Neural progenitor cell (in vitro differentiated cells): ENCODE results near the gene AGR2. TPM values are rescaled to one million over a fixed set of nuclear protein-coding genes. Genes with fewer than 3 reads are reported as not detected.

Source experiments
- DNase-seq: peaks from one replicate; pipeline ENCODE4 v3.0.0-alpha.2; 2016; ENCODE audit warnings: low spot score
- H2AFZ ChIP-seq: fragments of 200-600 bp; sonication (generic); replicated peaks from 2 replicates; pipeline ENCODE4 v1.6.1; 2016; ENCODE audit warnings: antibody characterized with exemption
- H3F3A ChIP-seq: fragments of 200-600 bp; sonication (generic); 2 replicates; pipeline ENCODE4 v1.6.1; 2016; ENCODE audit warnings: antibody characterized with exemption, low read depth
- H3K27ac ChIP-seq: fragments of 200-600 bp; sonication (generic); 2 replicates; pipeline ENCODE4 v1.5.1; 2016; ENCODE audit warnings: mild to moderate bottlenecking
- H3K27me3 ChIP-seq: fragments of 200-600 bp; sonication (generic); 2 replicates; pipeline ENCODE4 v1.6.1; 2016; ENCODE audit warnings: mild to moderate bottlenecking, moderate library complexity
- H3K36me3 ChIP-seq: fragments of 200-600 bp; sonication (generic); 2 replicates; pipeline ENCODE4 v1.5.1; 2016
- H3K4me1 ChIP-seq: fragments of 200-600 bp; sonication (generic); 2 replicates; pipeline ENCODE4 v1.6.1; 2016; ENCODE audit warnings: mixed run types
- H3K4me2 ChIP-seq: fragments of 200-600 bp; sonication (generic); 2 replicates; pipeline ENCODE4 v1.6.1; 2016
- H3K4me3 ChIP-seq: fragments of 200-600 bp; sonication (generic); 2 replicates; pipeline ENCODE4 v1.5.1; 2016
- H3K79me2 ChIP-seq: fragments of 200-600 bp; sonication (generic); 2 replicates; pipeline ENCODE4 v1.6.1; 2016; ENCODE audit warnings: low read depth
- H3K9ac ChIP-seq: fragments of 200-600 bp; sonication (generic); 2 replicates; pipeline ENCODE4 v1.6.1; 2016
- H3K9me3 ChIP-seq: fragments of 200-600 bp; sonication (generic); 2 replicates; pipeline ENCODE4 v1.5.1; 2016; ENCODE audit warnings: low read depth
- H4K20me1 ChIP-seq: fragments of 200-600 bp; sonication (generic); 2 replicates; pipeline ENCODE4 v1.6.1; 2016; ENCODE audit warnings: low read depth
- H3K27ac Mint-ChIP-seq: 3 replicates; pipeline ENCODE4 v1.8.0; 2021; ENCODE audit warnings: mixed read lengths
- H3K27me3 Mint-ChIP-seq: 2 replicates; pipeline ENCODE4 v1.8.0; 2022; ENCODE audit warnings: low read depth, mild to moderate bottlenecking, inconsistent platforms, moderate library complexity, mixed read lengths; ENCODE audit not compliant: insufficient read depth
- H3K36me3 Mint-ChIP-seq: 3 replicates; pipeline ENCODE4 v1.8.0; 2021; ENCODE audit warnings: mixed read lengths
- H3K4me1 Mint-ChIP-seq: 3 replicates; pipeline ENCODE4 v1.8.0; 2021; ENCODE audit warnings: mixed read lengths
- H3K4me3 Mint-ChIP-seq: 3 replicates; pipeline ENCODE4 v1.8.0; 2021; ENCODE audit warnings: mild to moderate bottlenecking, moderate library complexity, mixed read lengths
- H3K9me3 Mint-ChIP-seq: 3 replicates; pipeline ENCODE4 v1.8.0; 2020; ENCODE audit warnings: mixed read lengths
- EZH2 ChIP-seq: fragments of 200-600 bp; sonication (generic); IDR thresholded peaks from 2 replicates; pipeline ENCODE4 v1.6.1; 2017; ENCODE audit warnings: antibody characterized with exemption, mild to moderate bottlenecking, moderate library complexity
- EZH2phosphoT487 ChIP-seq: fragments of 200-600 bp; sonication (generic); IDR thresholded peaks from 2 replicates; pipeline ENCODE4 v1.6.1; 2017; ENCODE audit warnings: antibody characterized with exemption
- total RNA-seq: library from RNA; depleted of rRNA; stranded (reverse); fragments of >200 nt; gene quantifications from 2 replicates; pipeline ENCODE4 v1.2.3, GENCODE V29; 2015; ENCODE audit warnings: low replicate concordance
- TF ChIP-seq, protein P1 (sequence below): fragments of 200-600 bp; sonication (generic); IDR thresholded peaks from 2 replicates; pipeline ENCODE4 v1.5.1; 2017; ENCODE audit warnings: antibody characterized with exemption, mild to moderate bottlenecking

AGR2 gene
- total RNA-seq, 1 donor from 2014 or later: not detected

DNA sequence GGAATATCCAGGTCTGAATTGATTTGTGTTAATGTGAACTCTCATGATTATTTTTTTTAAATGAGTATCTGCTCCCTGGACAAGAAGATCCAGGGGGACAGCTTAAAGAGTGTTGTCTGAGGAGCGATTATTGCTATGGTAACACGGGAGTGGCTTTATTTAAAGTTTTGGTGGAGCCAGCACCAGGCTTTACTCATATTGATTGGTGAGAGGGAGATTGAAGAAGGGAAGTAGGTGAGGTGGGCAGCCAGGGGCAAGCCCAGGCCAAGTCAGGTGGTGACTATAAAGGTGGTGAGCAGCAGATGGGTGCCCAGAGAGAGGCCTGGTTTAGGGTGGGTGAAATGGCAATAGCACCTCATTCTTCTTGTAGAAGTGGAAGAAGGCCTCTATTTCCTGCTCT is 10.2 kb upstream of the AGR2 start:
- H3K9ac ChIP-seq: no peak overlapping the region
- no peaks in the 10 kb centered on the region for H3K36me3 ChIP-seq
- no peak overlapping the region for H3K4me2 ChIP-seq
- no peaks in the 10 kb centered on the region for H3K27me3 Mint-ChIP-seq
- H3K27ac ChIP-seq: no peak overlapping the region
- no peak overlapping the region for H2AFZ ChIP-seq
- H3K27ac Mint-ChIP-seq: no peak overlapping the region
- H3K9me3 Mint-ChIP-seq: peaks cover 6% of the 10 kb centered on the region
- no peak overlapping the region for H3K4me3 Mint-ChIP-seq
- H4K20me1 ChIP-seq: no peaks in the 10 kb centered on the region
- no peaks in the 10 kb centered on the region for H3K4me1 ChIP-seq
- peaks cover 2% of the 10 kb centered on the region for H3K36me3 Mint-ChIP-seq
- H3F3A ChIP-seq: no peaks in the 10 kb centered on the region
- no peak for TF ChIP-seq EZH2
- TF ChIP-seq EZH2phosphoT487: no peak
- TF ChIP-seq, protein P1, sequence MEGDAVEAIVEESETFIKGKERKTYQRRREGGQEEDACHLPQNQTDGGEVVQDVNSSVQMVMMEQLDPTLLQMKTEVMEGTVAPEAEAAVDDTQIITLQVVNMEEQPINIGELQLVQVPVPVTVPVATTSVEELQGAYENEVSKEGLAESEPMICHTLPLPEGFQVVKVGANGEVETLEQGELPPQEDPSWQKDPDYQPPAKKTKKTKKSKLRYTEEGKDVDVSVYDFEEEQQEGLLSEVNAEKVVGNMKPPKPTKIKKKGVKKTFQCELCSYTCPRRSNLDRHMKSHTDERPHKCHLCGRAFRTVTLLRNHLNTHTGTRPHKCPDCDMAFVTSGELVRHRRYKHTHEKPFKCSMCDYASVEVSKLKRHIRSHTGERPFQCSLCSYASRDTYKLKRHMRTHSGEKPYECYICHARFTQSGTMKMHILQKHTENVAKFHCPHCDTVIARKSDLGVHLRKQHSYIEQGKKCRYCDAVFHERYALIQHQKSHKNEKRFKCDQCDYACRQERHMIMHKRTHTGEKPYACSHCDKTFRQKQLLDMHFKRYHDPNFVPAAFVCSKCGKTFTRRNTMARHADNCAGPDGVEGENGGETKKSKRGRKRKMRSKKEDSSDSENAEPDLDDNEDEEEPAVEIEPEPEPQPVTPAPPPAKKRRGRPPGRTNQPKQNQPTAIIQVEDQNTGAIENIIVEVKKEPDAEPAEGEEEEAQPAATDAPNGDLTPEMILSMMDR: no peak
- no peak for DNase-seq
- no peaks in the 10 kb centered on the region for H3K27me3 ChIP-seq
- H3K4me3 ChIP-seq: no peak overlapping the region
- no peaks in the 10 kb centered on the region for H3K79me2 ChIP-seq
- peaks cover 20% of the 10 kb centered on the region for H3K4me1 Mint-ChIP-seq
- H3K9me3 ChIP-seq: no peaks in the 10 kb centered on the region

DNA sequence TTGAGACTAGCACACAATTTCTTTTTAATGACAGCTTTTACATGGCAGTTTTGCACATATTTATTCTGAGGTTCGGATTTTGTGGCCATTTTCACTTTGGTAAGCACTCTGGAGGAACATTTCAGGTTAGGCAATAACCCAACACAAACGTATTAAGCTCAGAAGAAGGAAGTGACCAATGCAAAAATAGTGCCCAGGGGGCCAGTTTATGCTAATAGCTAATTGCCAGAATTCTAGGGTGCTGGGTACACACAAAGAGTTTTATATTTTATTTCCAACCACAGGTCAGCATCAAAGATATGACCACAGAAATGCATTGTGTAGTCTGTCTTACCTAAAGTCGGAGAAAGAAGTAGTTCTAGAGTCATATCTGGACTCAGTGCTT is 8.4 kb upstream of the AGR2 start:
- H2AFZ ChIP-seq: no peak overlapping the region

DNA sequence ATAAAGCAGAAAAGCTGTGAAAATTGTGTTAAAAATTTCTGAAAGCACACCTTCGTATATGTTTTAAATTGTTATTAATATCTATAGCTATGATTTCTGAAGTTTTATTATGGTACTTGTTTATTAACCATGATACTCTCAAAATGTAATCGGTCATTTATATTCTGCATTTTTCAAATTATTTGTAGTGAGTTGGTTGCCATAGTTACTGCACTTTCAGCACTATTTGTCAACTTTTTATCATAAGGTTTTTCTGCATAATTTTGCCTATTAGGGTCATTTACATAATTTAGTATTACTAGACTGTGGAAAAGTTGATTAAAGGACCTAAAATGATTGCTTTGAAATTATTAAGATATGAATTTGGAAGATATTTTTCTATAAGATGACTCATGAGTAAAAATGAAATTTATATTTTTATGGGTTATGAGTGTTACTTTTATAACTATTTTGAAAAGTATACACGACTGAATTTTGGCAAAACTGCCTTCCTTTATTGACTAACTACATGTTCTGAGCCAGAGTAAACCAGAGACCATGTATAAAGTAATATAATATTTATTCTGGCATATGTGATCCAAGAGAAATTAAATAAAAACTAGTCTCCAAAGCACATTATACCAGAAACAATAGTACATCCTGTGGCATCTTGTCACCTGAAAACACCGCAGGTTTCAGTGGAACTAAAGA is 7.9 kb upstream of the AGR2 start:
- H3K9me3 ChIP-seq: no peaks in the 10 kb centered on the region
- H3K4me3 ChIP-seq: no peak overlapping the region
- Mint-ChIP-seq H3K4me3 (no peak overlapping the region), H3K36me3 (no peaks in the 10 kb centered on the region), H3K9me3 (no peaks in the 10 kb centered on the region), H3K27ac (no peak overlapping the region), H3K4me1 (peaks cover 15% of the 10 kb centered on the region), H3K27me3 (no peaks in the 10 kb centered on the region)
- no peak overlapping the region for H3K27ac ChIP-seq
- H2AFZ ChIP-seq: no peak overlapping the region
- no peak for DNase-seq
- no peak overlapping the region for H3K4me2 ChIP-seq
- H3K27me3 ChIP-seq: no peaks in the 10 kb centered on the region
- no peaks in the 10 kb centered on the region for H4K20me1 ChIP-seq
- TF ChIP-seq EZH2phosphoT487 (no peak), EZH2 (no peak)
- TF ChIP-seq, protein P1: no peak
- no peaks in the 10 kb centered on the region for H3F3A ChIP-seq
- no peaks in the 10 kb centered on the region for H3K4me1 ChIP-seq
- H3K9ac ChIP-seq: no peak overlapping the region
- H3K36me3 ChIP-seq: no peaks in the 10 kb centered on the region
- H3K79me2 ChIP-seq: no peaks in the 10 kb centered on the region

More for the DNA sequence above, 8.4 kb upstream of the AGR2 start:
- Histone ChIP-seq H3K27me3 (no peaks in the 10 kb centered on the region), H3F3A (no peaks in the 10 kb centered on the region), H3K4me1 (no peaks in the 10 kb centered on the region), H3K36me3 (no peaks in the 10 kb centered on the region), H3K4me2 (no peak overlapping the region), H3K9ac (no peak overlapping the region), H3K79me2 (no peaks in the 10 kb centered on the region), H4K20me1 (no peaks in the 10 kb centered on the region), H3K9me3 (no peaks in the 10 kb centered on the region), H3K27ac (no peak overlapping the region), H3K4me3 (no peak overlapping the region)
- DNase-seq: no peak
- Mint-ChIP-seq H3K9me3 (peaks cover 2% of the 10 kb centered on the region), H3K27me3 (no peaks in the 10 kb centered on the region), H3K27ac (no peak overlapping the region), H3K4me1 (peaks cover 20% of the 10 kb centered on the region), H3K36me3 (peaks cover 2% of the 10 kb centered on the region), H3K4me3 (no peak overlapping the region)
- TF ChIP-seq, protein P1: no peak
- TF ChIP-seq EZH2: no peak
- TF ChIP-seq EZH2phosphoT487: no peak
